Astrocyte (in vitro differentiated cells and primary cell): ENCODE data around the gene SMIM10L1. TPM values are rescaled to one million over a fixed set of nuclear protein-coding genes. Genes with fewer than 3 reads are reported as not detected.

Experiments
- DNase-seq: peaks from one replicate; pipeline ENCODE4 v3.0.0-alpha.2; 2010; ENCODE audit warnings: low read depth
- FAIRE-seq: peaks from 2 replicates; lab custom pipeline; 2011; peaks lifted over from hg19 to GRCh38; lab: Jason Lieb, UNC
- H2AFZ ChIP-seq: 2 replicates; pipeline ENCODE4 v1.6.0; 2012; ENCODE audit warnings: low read depth, low read length, inconsistent platforms
- H3K27ac ChIP-seq: 2 replicates; pipeline ENCODE4 v1.5.1; 2011; ENCODE audit warnings: low read depth, low read length, inconsistent platforms
- H3K27me3 ChIP-seq: 2 replicates; pipeline ENCODE4 v1.6.0; 2011; ENCODE audit warnings: low read length, inconsistent platforms; ENCODE audit not compliant: insufficient read depth
- H3K36me3 ChIP-seq: 2 replicates; pipeline ENCODE4 v1.5.1; 2011; ENCODE audit warnings: low read length, inconsistent platforms; ENCODE audit not compliant: insufficient read depth
- H3K4me1 ChIP-seq: 2 replicates; pipeline ENCODE4 v1.5.1; 2011; ENCODE audit warnings: low read length, inconsistent platforms; ENCODE audit not compliant: insufficient read depth
- H3K4me2 ChIP-seq: 2 replicates; pipeline ENCODE4 v1.6.0; 2012; ENCODE audit warnings: low read length, inconsistent platforms
- H3K4me3 ChIP-seq: 2 replicates; pipeline ENCODE4 v1.5.1; 2011; ENCODE audit warnings: low read depth, mild to moderate bottlenecking, low read length, inconsistent platforms; ENCODE audit not compliant: insufficient read depth
- H3K79me2 ChIP-seq: 2 replicates; pipeline ENCODE4 v1.6.0; 2012; ENCODE audit warnings: mild to moderate bottlenecking, low read length, inconsistent platforms; ENCODE audit not compliant: insufficient read depth
- H3K9ac ChIP-seq: 2 replicates; pipeline ENCODE4 v1.6.0; 2012; ENCODE audit warnings: mild to moderate bottlenecking, low read length, inconsistent platforms
- H3K9me3 ChIP-seq: 2 replicates; pipeline ENCODE4 v1.5.1; 2012; ENCODE audit warnings: low read depth, mild to moderate bottlenecking, low read length, inconsistent platforms; ENCODE audit not compliant: insufficient read depth
- H4K20me1 ChIP-seq: 2 replicates; pipeline ENCODE4 v1.6.0; 2012; ENCODE audit warnings: low read length, inconsistent platforms; ENCODE audit not compliant: insufficient read depth
- H3K27ac Mint-ChIP-seq: one replicate; pipeline ENCODE4 v1.8.0; 2021; ENCODE audit warnings: mild to moderate bottlenecking, mixed read lengths; ENCODE audit not compliant: unreplicated experiment
- H3K27me3 Mint-ChIP-seq: one replicate; pipeline ENCODE4 v1.8.0; 2021; ENCODE audit warnings: low read depth, mixed read lengths; ENCODE audit not compliant: unreplicated experiment
- H3K36me3 Mint-ChIP-seq: one replicate; pipeline ENCODE4 v1.8.0; 2021; ENCODE audit warnings: low read depth, mixed read lengths; ENCODE audit not compliant: unreplicated experiment
- H3K4me1 Mint-ChIP-seq: one replicate; pipeline ENCODE4 v1.8.0; 2021; ENCODE audit warnings: low read depth, mixed read lengths; ENCODE audit not compliant: unreplicated experiment
- H3K4me3 Mint-ChIP-seq: one replicate; pipeline ENCODE4 v1.8.0; 2021; ENCODE audit warnings: mild to moderate bottlenecking, moderate library complexity, mixed read lengths; ENCODE audit not compliant: unreplicated experiment
- H3K9me3 Mint-ChIP-seq: one replicate; pipeline ENCODE4 v1.8.0; 2021; ENCODE audit warnings: mild to moderate bottlenecking, mixed read lengths; ENCODE audit not compliant: unreplicated experiment
- CTCF ChIP-seq: IDR thresholded peaks from 2 replicates; pipeline ENCODE4 v1.5.1; 2011; ENCODE audit warnings: low read depth, mild to moderate bottlenecking, inconsistent platforms, low read length, moderate library complexity; ENCODE audit not compliant: insufficient read depth
- EZH2 ChIP-seq: IDR thresholded peaks from 2 replicates; pipeline ENCODE4 v1.6.1; 2012; ENCODE audit warnings: mild to moderate bottlenecking, low read length, inconsistent platforms; ENCODE audit not compliant: insufficient read depth
- total RNA-seq: library from RNA; stranded (reverse); gene quantifications from 2 replicates; pipeline ENCODE4 v1.2.1, GENCODE V29; 2021

Gene SMIM10L1
- total RNA-seq, 1 donor from 2014 or later = 16.3 TPM

GRCh38 chr12:11186837-11187236 is 15.8 kb downstream of the SMIM10L1 start, which contains the start of gene TAS2R42:
TSS of gene TAS2R42 (minus strand) at chr12:11186937. CDS start at chr12:11186937, 0 bp downstream.
- Histone ChIP-seq H3K79me2 (no peaks in the 10 kb centered on the region), H3K36me3 (no peaks in the 10 kb centered on the region), H4K20me1 (no peaks in the 10 kb centered on the region), H3K9me3 (no peaks in the 10 kb centered on the region), H3K4me1 (no peaks in the 10 kb centered on the region), H3K27me3 (no peaks in the 10 kb centered on the region), H3K27ac (no peak within 1 kb of the TSS), H3K4me3 (no peak within 1 kb of the TSS), H3K4me2 (no peak within 1 kb of the TSS), H2AFZ (no peak within 1 kb of the TSS), H3K9ac (no peak within 1 kb of the TSS)
- Mint-ChIP-seq H3K9me3 (no peaks in the 10 kb centered on the region), H3K4me3 (no peak within 1 kb of the TSS), H3K27me3 (peaks cover 3% of the 10 kb centered on the region), H3K4me1 (no peaks in the 10 kb centered on the region), H3K27ac (no peak within 1 kb of the TSS), H3K36me3 (no peaks in the 10 kb centered on the region)
- no peak for FAIRE-seq
- TF ChIP-seq EZH2 = no peak
- TF ChIP-seq CTCF = no peak
- DNase-seq = no peak

GRCh38 chr12:11202811-11203210 is 31.8 kb downstream of the SMIM10L1 start:
- Histone ChIP-seq H3K27ac (no peak overlapping the region), H3K9ac (no peak overlapping the region), H4K20me1 (no peaks in the 10 kb centered on the region), H3K4me2 (no peak overlapping the region), H3K4me1 (no peaks in the 10 kb centered on the region), H3K36me3 (no peaks in the 10 kb centered on the region), H3K4me3 (no peak overlapping the region), H3K79me2 (no peaks in the 10 kb centered on the region), H2AFZ (no peak overlapping the region), H3K27me3 (no peaks in the 10 kb centered on the region), H3K9me3 (no peaks in the 10 kb centered on the region)
- Mint-ChIP-seq H3K4me1 (peaks cover 6% of the 10 kb centered on the region), H3K27me3 (peaks cover 2% of the 10 kb centered on the region), H3K9me3 (peaks cover 3% of the 10 kb centered on the region), H3K4me3 (no peak overlapping the region), H3K36me3 (no peaks in the 10 kb centered on the region), H3K27ac (no peak overlapping the region)
- TF ChIP-seq EZH2 (no peak), CTCF (no peak)
- FAIRE-seq = no peak
- DNase-seq = no peak

GRCh38 chr12:11204173-11204572 is 33.2 kb downstream of the SMIM10L1 start:
- no peak overlapping the region for H3K4me3 Mint-ChIP-seq
- Histone ChIP-seq H3K9me3 (no peaks in the 10 kb centered on the region), H3K36me3 (no peaks in the 10 kb centered on the region), H3K27me3 (no peaks in the 10 kb centered on the region), H3K4me1 (no peaks in the 10 kb centered on the region), H3K4me3 (no peak overlapping the region), H3K79me2 (no peaks in the 10 kb centered on the region), H2AFZ (no peak overlapping the region), H4K20me1 (no peaks in the 10 kb centered on the region), H3K4me2 (no peak overlapping the region), H3K9ac (no peak overlapping the region), H3K27ac (no peak overlapping the region)
- H3K27me3 Mint-ChIP-seq = peaks cover 2% of the 10 kb centered on the region
- H3K4me1 Mint-ChIP-seq = peaks cover 6% of the 10 kb centered on the region
- no peak for FAIRE-seq
- DNase-seq = no peak
- no peaks in the 10 kb centered on the region for H3K36me3 Mint-ChIP-seq
- H3K27ac Mint-ChIP-seq = no peak overlapping the region
- TF ChIP-seq CTCF (no peak), EZH2 (no peak)
- peaks cover 3% of the 10 kb centered on the region for H3K9me3 Mint-ChIP-seq
